OCI-LY1 (cell line): ENCODE results near the gene PCBD1.

Experiments used
- H2AFZ ChIP-seq: fragments of 200-600 bp; sonication (generic), shearing (Covaris generic); 2 replicates; pipeline ENCODE4 v1.6.0; 2014; ENCODE audit warnings: antibody characterized with exemption, mild to moderate bottlenecking, low read length
- H3F3A ChIP-seq: fragments of 200-600 bp; sonication (generic), shearing (Covaris generic); 2 replicates; pipeline ENCODE4 v1.6.0; 2014; ENCODE audit warnings: mild to moderate bottlenecking, antibody characterized with exemption, low read length, moderate library complexity; ENCODE audit not compliant: insufficient read depth
- H3K27ac ChIP-seq: fragments of 200-600 bp; sonication (generic); 2 replicates; pipeline ENCODE4 v1.5.1; 2014; ENCODE audit warnings: low read length, mixed run types, mild to moderate bottlenecking, low read depth; ENCODE audit not compliant: poor library complexity, severe bottlenecking
- H3K27me3 ChIP-seq: fragments of 200-600 bp; sonication (generic); 2 replicates; pipeline ENCODE4 v1.6.0; 2014; ENCODE audit warnings: antibody characterized with exemption, mild to moderate bottlenecking, low read length, moderate library complexity; ENCODE audit not compliant: insufficient read depth
- H3K36me3 ChIP-seq: fragments of 200-600 bp; sonication (generic); 2 replicates; pipeline ENCODE4 v1.6.1; 2014; ENCODE audit warnings: mild to moderate bottlenecking, antibody characterized with exemption, low read length, moderate library complexity, mixed read lengths; ENCODE audit not compliant: insufficient read depth
- H3K4me1 ChIP-seq: fragments of 200-600 bp; sonication (generic); 2 replicates; pipeline ENCODE4 v1.5.1; 2014; ENCODE audit warnings: mild to moderate bottlenecking, low read length, moderate library complexity; ENCODE audit not compliant: insufficient read depth, severe bottlenecking
- H3K4me2 ChIP-seq: fragments of 200-600 bp; sonication (generic), shearing (Covaris generic); 2 replicates; pipeline ENCODE4 v1.6.1; 2014; ENCODE audit warnings: low read length
- H3K4me3 ChIP-seq: fragments of 200-600 bp; sonication (generic); 2 replicates; pipeline ENCODE4 v1.5.1; 2014; ENCODE audit warnings: low read length, low read depth, mild to moderate bottlenecking, mixed read lengths; ENCODE audit not compliant: poor library complexity, severe bottlenecking
- H3K79me2 ChIP-seq: fragments of 200-600 bp; shearing (Covaris generic); 2 replicates; pipeline ENCODE4 v1.6.1; 2016; ENCODE audit warnings: mixed run types, low read length, mixed read lengths; ENCODE audit not compliant: insufficient read depth
- H3K9ac ChIP-seq: fragments of 200-600 bp; sonication (generic), shearing (Covaris generic); 2 replicates; pipeline ENCODE4 v1.6.1; 2014; ENCODE audit warnings: mild to moderate bottlenecking, low read length, mixed read lengths
- H3K9me2 ChIP-seq: fragments of 200-600 bp; sonication (generic), shearing (Covaris generic); 2 replicates; pipeline ENCODE4 v1.6.1; 2014; ENCODE audit warnings: low read depth, mild to moderate bottlenecking, low read length, mixed read lengths
- H3K9me3 ChIP-seq: fragments of 200-600 bp; shearing (Covaris generic); 2 replicates; pipeline ENCODE4 v1.6.1; 2014; ENCODE audit warnings: low read length, mixed read lengths
- H4K20me1 ChIP-seq: fragments of 200-600 bp; sonication (generic), shearing (Covaris generic); 2 replicates; pipeline ENCODE4 v1.6.0; 2016; ENCODE audit warnings: mild to moderate bottlenecking, low read length; ENCODE audit not compliant: insufficient read depth
- CTCF ChIP-seq: fragments of 200-600 bp; sonication (generic), shearing (Covaris generic); IDR thresholded peaks from 2 replicates; pipeline ENCODE4 v1.5.1; 2017; ENCODE audit warnings: mild to moderate bottlenecking, antibody characterized with exemption, low read length, moderate library complexity, mixed read lengths
- EZH2 ChIP-seq: fragments of 200-600 bp; sonication (generic), shearing (Covaris generic); IDR thresholded peaks from 2 replicates; pipeline ENCODE4 v1.8.0; 2017; ENCODE audit warnings: borderline replicate concordance, mixed run types, mild to moderate bottlenecking, antibody characterized with exemption, low read length, moderate library complexity, mixed read lengths

Gene PCBD1

GRCh38 chr10:70892631-70893030, 4.3 kb upstream of the PCBD1 start:
- Histone ChIP-seq H3K9me2 (no peaks in the 10 kb centered on the region), H3K4me3 (no peak overlapping the region), H3K4me2 (no peak overlapping the region), H3K9me3 (peaks cover 4% of the 10 kb centered on the region; the same call in 1 of the 2 replicates), H2AFZ (no peak overlapping the region), H4K20me1 (no peaks in the 10 kb centered on the region), H3K9ac (no peak overlapping the region), H3F3A (no peaks in the 10 kb centered on the region), H3K4me1 (peaks cover 5% of the 10 kb centered on the region), H3K79me2 (no peaks in the 10 kb centered on the region), H3K36me3 (no peaks in the 10 kb centered on the region; the same call in 1 of the 2 replicates), H3K27me3 (peaks cover 4% of the 10 kb centered on the region; the same call in 1 of the 2 replicates), H3K27ac (no peak overlapping the region)
- TF ChIP-seq CTCF (no peak), EZH2 (no peak)

- H3K4me2 ChIP-seq = no peak overlapping the region
- H3F3A ChIP-seq = no peaks in the 10 kb centered on the region
- no peak overlapping the region for H3K4me3 ChIP-seq
- peaks cover 12% of the 10 kb centered on the region for H3K4me1 ChIP-seq
- H3K36me3 ChIP-seq = no peaks in the 10 kb centered on the region; the same call in 1 of the 2 replicates
- no peak overlapping the region for H3K27ac ChIP-seq
- TF ChIP-seq CTCF = no peak
- peaks cover 4% of the 10 kb centered on the region; the same call in 1 of the 2 replicates for H3K27me3 ChIP-seq
- no peaks in the 10 kb centered on the region for H4K20me1 ChIP-seq
- no peaks in the 10 kb centered on the region for H3K9me2 ChIP-seq
- H3K9me3 ChIP-seq = peaks cover 4% of the 10 kb centered on the region; the same call in 1 of the 2 replicates
- H3K9ac ChIP-seq = no peak overlapping the region
- no peaks in the 10 kb centered on the region for H3K79me2 ChIP-seq
- no peak overlapping the region for H2AFZ ChIP-seq
Observed at GRCh38 chr10:70891627-70892026, 3.3 kb upstream of the PCBD1 start.

- Histone ChIP-seq H2AFZ (no peak overlapping the region), H3K4me1 (peaks cover 12% of the 10 kb centered on the region), H3F3A (no peaks in the 10 kb centered on the region), H3K79me2 (no peaks in the 10 kb centered on the region), H3K36me3 (no peaks in the 10 kb centered on the region; the same call in 1 of the 2 replicates), H3K27me3 (peaks cover 4% of the 10 kb centered on the region; the same call in 1 of the 2 replicates), H3K9ac (no peak overlapping the region), H4K20me1 (no peaks in the 10 kb centered on the region), H3K4me2 (no peak overlapping the region), H3K4me3 (no peak overlapping the region), H3K9me3 (peaks cover 4% of the 10 kb centered on the region; the same call in 1 of the 2 replicates), H3K9me2 (no peaks in the 10 kb centered on the region), H3K27ac (no peak overlapping the region)
- TF ChIP-seq CTCF (no peak), EZH2 (no peak)
Observed at GRCh38 chr10:70890917-70891431, 2.6 kb upstream of the PCBD1 start.
